ENCODE results near the gene CD151. TPM values are rescaled to one million over a fixed set of nuclear protein-coding genes. Genes with fewer than 3 reads are reported as not detected.

CD151 gene
- polyA plus RNA-seq, 1 experiment: 2,262 TPM

DNA sequence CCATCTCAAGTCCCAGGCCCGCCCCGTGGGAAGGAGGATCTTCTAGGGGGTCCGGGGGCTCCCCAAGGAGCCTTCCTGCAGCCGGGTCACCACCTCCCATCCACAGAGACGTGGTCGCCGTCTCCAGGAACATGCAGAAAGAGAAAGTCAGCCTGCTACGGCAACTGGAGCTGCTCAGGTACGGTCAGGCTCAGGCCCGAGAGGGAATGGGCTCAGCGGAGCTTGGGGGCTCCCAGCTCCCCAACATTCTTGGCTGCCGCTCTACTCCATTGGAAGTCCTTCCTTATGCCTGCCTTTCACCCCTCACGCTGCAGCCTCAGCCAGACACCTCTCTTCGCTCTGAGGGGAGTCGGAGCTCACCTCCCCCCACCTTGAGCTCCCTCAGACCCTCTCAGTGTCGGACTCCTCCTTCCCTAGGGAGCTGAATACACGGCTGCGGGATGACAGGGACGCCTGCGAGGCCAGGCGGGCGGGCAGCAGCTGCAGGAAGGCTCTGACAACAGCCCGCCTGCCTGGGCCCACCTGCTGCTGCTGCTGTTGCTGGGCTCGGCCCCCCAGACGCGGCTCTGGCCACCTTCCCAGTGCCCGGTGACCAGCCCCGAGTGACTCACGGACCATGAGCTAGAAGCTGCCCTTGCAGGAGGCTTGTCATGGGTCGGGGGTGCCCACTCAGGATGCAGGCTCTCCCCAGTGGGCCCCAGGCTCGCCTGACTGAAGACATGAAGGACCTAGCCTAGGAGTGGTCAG is 1.5 kb upstream of the CD151 start:
- TF ChIP-seq, protein P1, sequence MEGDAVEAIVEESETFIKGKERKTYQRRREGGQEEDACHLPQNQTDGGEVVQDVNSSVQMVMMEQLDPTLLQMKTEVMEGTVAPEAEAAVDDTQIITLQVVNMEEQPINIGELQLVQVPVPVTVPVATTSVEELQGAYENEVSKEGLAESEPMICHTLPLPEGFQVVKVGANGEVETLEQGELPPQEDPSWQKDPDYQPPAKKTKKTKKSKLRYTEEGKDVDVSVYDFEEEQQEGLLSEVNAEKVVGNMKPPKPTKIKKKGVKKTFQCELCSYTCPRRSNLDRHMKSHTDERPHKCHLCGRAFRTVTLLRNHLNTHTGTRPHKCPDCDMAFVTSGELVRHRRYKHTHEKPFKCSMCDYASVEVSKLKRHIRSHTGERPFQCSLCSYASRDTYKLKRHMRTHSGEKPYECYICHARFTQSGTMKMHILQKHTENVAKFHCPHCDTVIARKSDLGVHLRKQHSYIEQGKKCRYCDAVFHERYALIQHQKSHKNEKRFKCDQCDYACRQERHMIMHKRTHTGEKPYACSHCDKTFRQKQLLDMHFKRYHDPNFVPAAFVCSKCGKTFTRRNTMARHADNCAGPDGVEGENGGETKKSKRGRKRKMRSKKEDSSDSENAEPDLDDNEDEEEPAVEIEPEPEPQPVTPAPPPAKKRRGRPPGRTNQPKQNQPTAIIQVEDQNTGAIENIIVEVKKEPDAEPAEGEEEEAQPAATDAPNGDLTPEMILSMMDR (IDR thresholded peaks at IDR 0.05; ENCODE audit: insufficient read depth, low read depth, low read length): no peak
- Histone ChIP-seq H3K27me3 (ENCODE audit: control insufficient read depth, insufficient read depth, low read length) (no peaks in the 10 kb centered on the region), H3K4me3 (ENCODE audit: low read depth, low read length) (no peak overlapping the region), H3K36me3 (ENCODE audit: control insufficient read depth, insufficient read depth, low read length) (peaks cover 3% of the 10 kb centered on the region)
- no peak for DNase-seq (ENCODE audit: low read depth)
- POLR2A ChIA-PET: no interaction called here
- CTCF ChIA-PET: interaction anchor here (0.5 to 2.5 kb wide), 4 partner anchors 9 to 220 kb away, joined by 4 to 8 read pairs (median 6); partner anchors contain the start of gene PNPLA2

DNA sequence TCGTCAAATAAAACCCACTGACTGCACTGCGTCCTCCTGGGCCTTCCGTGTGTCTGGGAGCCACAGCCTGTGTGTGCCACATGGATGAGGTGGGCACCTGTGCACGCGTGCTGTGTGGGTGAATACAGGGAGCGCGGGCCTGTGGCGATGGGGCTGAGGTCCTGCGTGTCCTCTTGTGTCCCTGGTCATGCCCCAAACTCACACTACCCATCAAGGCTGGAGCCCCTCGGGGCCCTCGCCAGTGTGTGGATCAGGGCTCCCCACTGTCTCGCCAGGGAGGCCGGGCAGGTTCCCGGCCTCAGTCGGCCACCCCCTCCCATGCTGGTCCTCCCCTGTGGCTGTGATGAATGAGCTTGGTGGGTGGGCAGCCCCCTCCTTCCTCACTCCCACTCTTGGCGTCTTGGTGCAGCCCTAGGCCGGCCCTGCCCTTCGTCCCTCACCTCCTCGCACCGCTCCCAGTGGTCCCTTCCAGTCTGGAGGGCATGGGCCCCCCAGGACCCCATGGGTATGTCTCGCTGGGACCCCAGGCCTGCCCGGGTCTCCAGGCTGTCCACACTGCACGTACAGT is 707 bp upstream of the CD151 start:
- Histone ChIP-seq H3K36me3 (ENCODE audit: control insufficient read depth, insufficient read depth, low read length) (peaks cover 9% of the 10 kb centered on the region), H3K4me3 (ENCODE audit: low read depth, low read length) (peak overlapping the region; percentile 53), H3K27me3 (ENCODE audit: control insufficient read depth, insufficient read depth, low read length) (no peaks in the 10 kb centered on the region)
- POLR2A ChIA-PET: interaction anchor here (1.1 to 3.1 kb wide), 3 partner anchors 11 to 13 kb away, joined by 4 to 15 read pairs (median 6); partner anchors contain the start of genes PNPLA2 and TSPAN4
- DNase-seq (ENCODE audit: low read depth): no peak
- TF ChIP-seq, protein P1 (IDR thresholded peaks at IDR 0.05; ENCODE audit: insufficient read depth, low read depth, low read length): no peak
- CTCF ChIA-PET: interaction anchor here (0.5 to 2.0 kb wide), 4 partner anchors 9 to 168 kb away, joined by 4 to 8 read pairs (median 4); partner anchors contain the start of gene PNPLA2

DNA sequence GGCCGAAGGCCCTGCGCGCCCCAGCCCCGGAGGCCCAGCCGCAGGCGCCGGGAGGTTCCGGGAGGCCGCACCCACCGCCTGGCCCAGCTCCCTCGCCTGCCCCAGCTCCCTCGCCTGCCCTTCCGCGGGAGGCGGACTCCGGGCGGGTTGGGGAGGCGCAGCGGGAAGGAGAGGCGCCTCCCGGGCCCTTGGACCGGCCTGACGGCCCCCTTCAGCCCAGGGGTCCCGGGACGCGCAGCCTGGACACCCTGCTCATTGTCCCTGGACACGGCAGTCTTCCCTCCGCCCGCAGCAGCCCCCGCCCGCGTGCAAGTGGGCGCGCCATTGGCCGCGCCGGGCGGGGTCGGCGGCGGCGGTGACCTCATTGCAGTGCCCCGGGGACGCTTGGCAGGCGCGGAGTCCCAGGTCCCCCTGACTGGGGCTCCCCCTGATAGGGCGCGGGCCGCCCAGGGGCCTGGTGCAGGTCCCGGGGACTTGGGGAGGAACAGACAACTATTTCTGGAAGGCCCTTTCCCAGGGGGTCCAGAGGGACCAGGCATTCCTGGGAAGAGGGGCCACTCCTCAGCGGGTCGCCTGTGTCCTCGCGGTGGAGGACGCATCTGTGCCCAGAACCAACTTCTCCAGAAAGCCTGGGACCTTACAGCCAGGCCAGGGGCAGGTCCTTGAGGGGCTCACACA is 501 bp downstream of the CD151 start:
- peaks cover 20% of the 10 kb centered on the region for H3K36me3 ChIP-seq (ENCODE audit: control insufficient read depth, insufficient read depth, low read length)
- ChIA-PET POLR2A (interaction anchor here (0.6 to 3.1 kb wide), 4 partner anchors 10 to 73 kb away, joined by 4 to 15 read pairs (median 6); partner anchors contain the start of genes PNPLA2 and TSPAN4), CTCF (interaction anchor here (0.6 to 1.7 kb wide), 7 partner anchors 10 to 217 kb away, joined by 3 to 5 read pairs (median 4); partner anchors contain the start of gene SLC25A22)
- H3K27me3 ChIP-seq (ENCODE audit: control insufficient read depth, insufficient read depth, low read length): no peaks in the 10 kb centered on the region
- DNase-seq (ENCODE audit: low read depth): no peak
- peak overlapping the region; percentile 80 for H3K4me3 ChIP-seq (ENCODE audit: low read depth, low read length)
- TF ChIP-seq, protein P1 (IDR thresholded peaks at IDR 0.05; ENCODE audit: insufficient read depth, low read depth, low read length): no peak

DNA sequence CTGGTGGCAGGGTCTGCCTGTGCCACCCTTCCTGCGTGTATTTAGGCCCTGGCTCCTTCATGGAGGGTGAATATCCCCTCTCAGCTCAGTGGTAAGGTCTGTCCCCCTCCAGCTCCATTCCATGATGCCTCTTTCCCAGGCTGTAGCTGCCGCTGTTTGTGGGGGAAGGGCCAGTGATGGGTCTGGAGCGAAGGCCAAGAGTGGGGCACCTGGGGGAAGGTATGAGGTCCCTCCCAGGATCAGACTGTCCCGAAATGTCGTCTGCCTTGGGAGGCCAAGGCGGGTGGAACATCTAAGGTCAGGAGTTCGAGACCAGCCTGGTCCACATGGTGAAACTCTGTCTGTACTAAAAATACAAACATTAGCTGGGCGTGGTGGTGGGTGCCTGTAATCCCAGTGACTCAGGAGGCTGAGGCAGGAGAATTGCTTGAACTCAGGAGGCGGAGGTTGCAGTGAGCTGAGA is 1.1 kb downstream of the CD151 start:
- H3K4me3 ChIP-seq (ENCODE audit: low read depth, low read length): peak overlapping the region; percentile 80
- no peaks in the 10 kb centered on the region for H3K27me3 ChIP-seq (ENCODE audit: control insufficient read depth, insufficient read depth, low read length)
- H3K36me3 ChIP-seq (ENCODE audit: control insufficient read depth, insufficient read depth, low read length): peaks cover 26% of the 10 kb centered on the region
- no peak for DNase-seq (ENCODE audit: low read depth)
- POLR2A ChIA-PET: interaction anchor here (1.4 to 3.1 kb wide), 2 partner anchors 9 to 10 kb away, joined by 6 to 15 read pairs; partner anchors contain the start of gene TSPAN4
- CTCF ChIA-PET: interaction anchor here (1.0 to 1.7 kb wide), 5 partner anchors 10 to 217 kb away, joined by 3 to 6 read pairs (median 5); no protein-coding TSS in a partner anchor
- TF ChIP-seq, protein P1 (IDR thresholded peaks at IDR 0.05; ENCODE audit: insufficient read depth, low read depth, low read length): no peak

All from BJ (cell line).